NB4 (cell line): Measurements from ENCODE around the gene STK16.
A peak's percentile ranks its signal among the peaks of the same experiment; 100 is the strongest.

Source experiments
- CTCF ChIP-seq: IDR thresholded peaks from one replicate; pipeline ENCODE4 v1.5.1; 2012; ENCODE audit warnings: low read depth, low read length
- MAX ChIP-seq: IDR thresholded peaks from 2 replicates; pipeline ENCODE4 v1.6.1; 2011; ENCODE audit warnings: low read depth, low read length
- MYC ChIP-seq: IDR thresholded peaks from 2 replicates; pipeline ENCODE4 v1.6.1; 2011; ENCODE audit warnings: low read depth, low read length
- POLR2A ChIP-seq: IDR thresholded peaks from 2 replicates; pipeline ENCODE4 v1.6.1; 2011; ENCODE audit warnings: mild to moderate bottlenecking; ENCODE audit not compliant: insufficient read length; ENCODE audit errors: extremely low read depth

DNA sequence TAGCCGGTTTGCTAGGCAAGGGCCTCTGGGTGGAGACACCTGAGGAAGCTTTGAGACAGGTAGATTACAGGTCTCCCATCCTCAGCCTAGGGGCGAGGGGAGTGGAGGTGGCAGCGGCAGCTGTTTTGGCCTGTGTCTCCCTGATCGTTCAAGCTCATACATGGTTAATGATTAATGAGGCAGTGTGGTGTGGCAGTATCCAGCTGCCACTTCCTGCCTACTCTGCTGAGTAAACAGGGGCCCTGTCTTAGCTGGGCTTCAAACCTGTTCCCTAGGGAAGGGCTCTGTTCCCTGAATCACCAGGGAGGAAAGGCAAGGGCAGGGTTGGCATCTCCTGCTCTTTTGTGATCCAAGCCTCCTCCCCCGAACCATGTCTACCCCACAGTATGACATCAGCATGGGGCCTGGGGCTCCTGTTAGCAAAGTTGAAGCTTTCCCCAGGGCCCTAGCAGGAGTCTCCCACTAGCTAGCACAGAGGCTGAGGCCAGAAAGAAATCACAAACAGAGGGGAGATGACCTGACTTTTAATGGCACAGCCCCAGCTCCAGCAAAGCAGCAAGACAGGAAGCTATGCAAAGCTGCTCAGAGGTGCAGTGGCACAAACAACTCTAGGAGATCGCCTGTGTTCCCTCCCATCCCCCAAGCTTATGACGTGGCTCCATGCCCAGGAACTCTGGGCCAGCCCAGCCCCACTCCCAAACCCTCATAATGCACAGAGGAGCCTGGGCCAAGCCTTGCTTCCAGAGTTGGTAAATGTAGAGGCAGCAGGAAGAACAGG is 4.1 kb downstream of the STK16 start:
- no peak for TF ChIP-seq CTCF
- TF ChIP-seq MAX: no peak
- TF ChIP-seq POLR2A: peak; percentile 29
- peak; percentile 39; the same call in 1 of the 2 replicates for TF ChIP-seq MYC
